ENCODE data around the gene CCDC71L.

DNA sequence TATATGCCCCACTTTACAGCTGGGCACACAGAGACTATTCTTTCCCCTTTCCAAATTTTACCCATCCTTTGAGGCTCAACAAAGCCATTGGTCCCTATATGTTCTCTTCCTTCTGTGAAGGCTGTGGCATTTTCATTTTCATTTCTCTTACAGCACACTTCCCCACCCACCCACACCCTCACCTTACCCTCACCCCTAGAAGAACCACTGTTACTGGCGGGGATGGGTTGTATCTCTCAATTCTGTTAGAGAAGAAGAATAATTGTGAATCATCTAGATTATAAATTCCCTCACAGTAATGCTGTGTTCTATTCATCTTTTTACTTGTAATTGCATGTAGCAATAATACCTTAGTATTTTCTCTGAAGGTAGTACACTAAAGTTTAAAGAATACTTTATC is 10.2 kb upstream of the CCDC71L start:
- TF ChIP-seq POLR2AphosphoS5 (IDR thresholded peaks at IDR 0.05; ENCODE audit: low read depth, low read length): no peak
- no peak for TF ChIP-seq CTCF (IDR thresholded peaks at IDR 0.05)
- no peak for TF ChIP-seq TCF7L2 (IDR thresholded peaks at IDR 0.05; ENCODE audit: low read depth, low read length)
- no peak for TF ChIP-seq SIN3A (IDR thresholded peaks at IDR 0.05; ENCODE audit: borderline replicate concordance, insufficient read depth, low read depth, low read length)
